Duodenal mucosa (tissue), 2 donors: ENCODE data around the gene ABLIM2.

ENCODE experiments used
- H3K27ac ChIP-seq: one replicate; pipeline ENCODE4 v1.7.0; 2013; ENCODE audit warnings: low read depth, low read length
- H3K27me3 ChIP-seq, 2 donors: one replicate each; pipeline ENCODE4 v1.7.0; 2013; ENCODE audit warnings: low read length in 2 of 2, control low read depth in 1 of 2; ENCODE audit not compliant: insufficient read depth in 2 of 2, control insufficient read depth in 1 of 2
- H3K36me3 ChIP-seq, 2 donors: one replicate each; pipeline ENCODE4 v1.7.0; 2013; ENCODE audit warnings: low read length in 2 of 2, control low read depth in 1 of 2; ENCODE audit not compliant: insufficient read depth in 2 of 2, control insufficient read depth in 1 of 2
- H3K4me1 ChIP-seq, 2 donors: one replicate each; pipeline ENCODE4 v1.7.0; 2013; ENCODE audit warnings: low read length in 2 of 2, control low read depth in 1 of 2; ENCODE audit not compliant: insufficient read depth in 2 of 2, control insufficient read depth in 1 of 2
- H3K4me3 ChIP-seq, 2 donors: one replicate each; pipeline ENCODE4 v1.7.0; 2013; ENCODE audit warnings: low read length in 2 of 2, low read depth in 1 of 2
- H3K9ac ChIP-seq, 2 donors: one replicate each; pipeline ENCODE4 v1.7.0; 2013; ENCODE audit warnings: low read length in 2 of 2, low read depth in 1 of 2
- H3K9me3 ChIP-seq, 2 donors: one replicate each; pipeline ENCODE4 v1.7.0; 2013; ENCODE audit warnings: low read length in 2 of 2, control low read depth in 1 of 2; ENCODE audit not compliant: control insufficient read depth in 1 of 2

Gene ABLIM2

GRCh38 chr4:8067274-8067936 is 91.2 kb downstream of the ABLIM2 start:
- Histone ChIP-seq H3K4me1 (no peaks in the 10 kb centered on the region), H3K27ac (no peak overlapping the region), H3K9me3 (peaks cover 17 to 18% of the 10 kb centered on the region in 2 donors), H3K9ac (no peak overlapping the region), H3K4me3 (no peak overlapping the region), H3K27me3 (peaks cover 0 to 2% of the 10 kb centered on the region in 2 donors), H3K36me3 (no peaks in the 10 kb centered on the region)

GRCh38 chr4:8066336-8066931 is 92.2 kb downstream of the ABLIM2 start:
- Histone ChIP-seq H3K4me1 (no peaks in the 10 kb centered on the region), H3K27me3 (no peaks in the 10 kb centered on the region), H3K27ac (no peak overlapping the region), H3K9me3 (peaks cover 17 to 18% of the 10 kb centered on the region in 2 donors), H3K4me3 (no peak overlapping the region), H3K9ac (no peak overlapping the region), H3K36me3 (no peaks in the 10 kb centered on the region)

GRCh38 chr4:8063974-8064563 is 94.5 kb downstream of the ABLIM2 start:
- H3K4me1 ChIP-seq, result no peaks in the 10 kb centered on the region
- no peak overlapping the region for H3K27ac ChIP-seq
- H3K9ac ChIP-seq, result no peak overlapping the region
- H3K36me3 ChIP-seq, result no peaks in the 10 kb centered on the region
- no peak overlapping the region for H3K4me3 ChIP-seq
- peaks cover 17 to 18% of the 10 kb centered on the region in 2 donors for H3K9me3 ChIP-seq
- H3K27me3 ChIP-seq, result no peaks in the 10 kb centered on the region

- Histone ChIP-seq H3K27ac (no peak overlapping the region), H3K27me3 (no peaks in the 10 kb centered on the region), H3K4me1 (no peaks in the 10 kb centered on the region), H3K9ac (no peak overlapping the region), H3K36me3 (no peaks in the 10 kb centered on the region), H3K4me3 (no peak overlapping the region), H3K9me3 (peaks cover 17 to 18% of the 10 kb centered on the region in 2 donors)
These were observed 97.0 kb downstream of the ABLIM2 start for GRCh38 chr4:8061573-8061972.

GRCh38 chr4:8061145-8061544 is 97.5 kb downstream of the ABLIM2 start:
- no peaks in the 10 kb centered on the region for H3K27me3 ChIP-seq
- no peak overlapping the region for H3K4me3 ChIP-seq
- no peak overlapping the region for H3K27ac ChIP-seq
- no peaks in the 10 kb centered on the region for H3K36me3 ChIP-seq
- H3K9ac ChIP-seq, result no peak overlapping the region
- H3K4me1 ChIP-seq, result no peaks in the 10 kb centered on the region
- H3K9me3 ChIP-seq, result peaks cover 17 to 18% of the 10 kb centered on the region in 2 donors

- Histone ChIP-seq H3K27ac (no peak overlapping the region), H3K9ac (no peak overlapping the region)
These were observed 98.0 kb downstream of the ABLIM2 start for GRCh38 chr4:8060632-8061031.

GRCh38 chr4:8058031-8058479 is 100.6 kb downstream of the ABLIM2 start:
- Histone ChIP-seq H3K9ac (no peak overlapping the region), H3K27ac (no peak overlapping the region), H3K4me3 (no peak overlapping the region), H3K27me3 (no peaks in the 10 kb centered on the region), H3K4me1 (no peaks in the 10 kb centered on the region), H3K36me3 (no peaks in the 10 kb centered on the region), H3K9me3 (peaks cover under 1 to 5% of the 10 kb centered on the region in 2 donors)

More at GRCh38 chr4:8060632-8061031, 98.0 kb downstream of the ABLIM2 start:
- Histone ChIP-seq H3K36me3 (no peaks in the 10 kb centered on the region), H3K27me3 (no peaks in the 10 kb centered on the region), H3K4me3 (no peak overlapping the region), H3K4me1 (no peaks in the 10 kb centered on the region), H3K9me3 (peaks cover 17 to 18% of the 10 kb centered on the region in 2 donors)

- Histone ChIP-seq H3K27me3 (no peaks in the 10 kb centered on the region), H3K27ac (no peak overlapping the region), H3K36me3 (no peaks in the 10 kb centered on the region), H3K4me1 (peaks cover 0 to 2% of the 10 kb centered on the region in 2 donors), H3K4me3 (no peak overlapping the region), H3K9ac (no peak overlapping the region), H3K9me3 (peaks cover 0 to 5% of the 10 kb centered on the region in 2 donors)
These were observed 103.4 kb downstream of the ABLIM2 start for GRCh38 chr4:8055206-8055605.

GRCh38 chr4:8053688-8054449 is 104.7 kb downstream of the ABLIM2 start:
- H3K9me3 ChIP-seq, result peaks cover 0 to 5% of the 10 kb centered on the region in 2 donors
- H3K27ac ChIP-seq, result no peak overlapping the region
- peaks cover 0 to 3% of the 10 kb centered on the region in 2 donors for H3K4me1 ChIP-seq
- H3K27me3 ChIP-seq, result no peaks in the 10 kb centered on the region
- H3K4me3 ChIP-seq, result no peak overlapping the region
- no peaks in the 10 kb centered on the region for H3K36me3 ChIP-seq
- no peak overlapping the region for H3K9ac ChIP-seq
